Body of pancreas (tissue), 4 donors: Measurements from ENCODE around the gene ACBD6. TPM values are rescaled to one million over a fixed set of nuclear protein-coding genes. Genes with fewer than 3 reads are reported as not detected.

Source experiments
- ATAC-seq: fragments of 150-250 bp; one replicate; pipeline ENCODE4 v1.9.1; 2016
- DNase-seq, 4 donors: peaks; one replicate each; pipeline ENCODE4 v3.0.0-alpha.2; 2019
- H3K27ac ChIP-seq, 4 donors: fragments of 200-600 bp; sonication (generic); 1 replicate in 3 of 4; 2 replicates in 1 of 4; pipeline versions ENCODE4 v1.5.1 to v1.6.1; 2016 to 2019; ENCODE audit warnings: mild to moderate bottlenecking in 1 of 4, mixed read lengths in 1 of 4, moderate library complexity in 1 of 4
- H3K27me3 ChIP-seq, 2 donors: fragments of 200-600 bp; sonication (generic); one replicate each; pipeline ENCODE4 v1.6.0; 2016; ENCODE audit warnings: mild to moderate bottlenecking in 1 of 2
- H3K36me3 ChIP-seq, 2 donors: fragments of 200-600 bp; sonication (generic); replicated peaks in 1 of 2; 2 replicates each; pipeline ENCODE4 v1.5.1; 2016; ENCODE audit warnings: low read depth in 2 of 2; ENCODE audit not compliant: insufficient read depth in 1 of 2
- H3K4me1 ChIP-seq: fragments of 200-600 bp; sonication (generic); one replicate; pipeline ENCODE4 v1.6.0; 2016
- H3K4me3 ChIP-seq, 2 donors: fragments of 200-600 bp; sonication (generic); 1 replicate in 1 of 2; 2 replicates in 1 of 2; pipeline ENCODE4 v1.5.1; 2016 to 2019
- H3K9me3 ChIP-seq, 3 donors: fragments of 200-600 bp; sonication (generic); 1 replicate in 2 of 3; 2 replicates in 1 of 3; pipeline ENCODE4 v1.5.1; 2016
- CTCF ChIP-seq, 7 experiments: fragments of 450-650 bp in 4 of 7; fragments of 200-600 bp in 3 of 7; sonication (generic) in 3 of 7; IDR thresholded peaks; one replicate each; pipeline ENCODE4 v1.5.1; 2016 to 2019; ENCODE audit warnings: antibody characterized with exemption in 7 of 7
- POLR2A ChIP-seq, 3 donors: fragments of 450-650 bp; IDR thresholded peaks; one replicate each; pipeline ENCODE4 v1.6.1; 2016; ENCODE audit warnings: antibody characterized with exemption in 3 of 3, mild to moderate bottlenecking in 2 of 3
- WGBS, 2 donors: methylation state at CpG; one replicate each; pipeline ENCODE4 v1.1.5; 2017; 5-methylcytosine and 5-hydroxymethylcytosine counted together
- intact Hi-C: fragments of 100-400 bp; cut with DNase I; formaldehyde crosslinking; loops from one replicate; pipeline ENCODE4 v1.15.1; 2023
- total RNA-seq, 2 donors: library from RNA; depleted of rRNA; stranded (reverse); fragments of >200 nt; gene quantifications; one replicate each; pipeline ENCODE4 v1.1.0, GENCODE V29; 2016

The ACBD6 gene
- total RNA-seq, 2 donors from 2014 or later, result 37.4 to 49.4 TPM

GRCh38 chr1:180545991-180546390, 43.6 kb upstream of the ACBD6 start:
- Histone ChIP-seq H3K36me3 (no peaks in the 10 kb centered on the region), H3K27ac (no peak overlapping the region), H3K27me3 (no peaks in the 10 kb centered on the region), H3K9me3 (no peaks in the 10 kb centered on the region), H3K4me3 (no peak overlapping the region), H3K4me1 (peaks cover 7% of the 10 kb centered on the region)
- no peak for DNase-seq
- intact Hi-C loops, result no loop called here
- TF ChIP-seq CTCF (IDR thresholded peaks at IDR 0.05) (no peak), POLR2A (IDR thresholded peaks at IDR 0.05) (no peak)
- 84 to 94% methylated on average over 1 of the region's 1 CpG for WGBS, 2 donors
- ATAC-seq, result no peak

GRCh38 chr1:180544050-180544449, 41.7 kb upstream of the ACBD6 start:
- H3K36me3 ChIP-seq, result no peaks in the 10 kb centered on the region
- intact Hi-C loops, result no loop called here
- no peaks in the 10 kb centered on the region for H3K9me3 ChIP-seq
- no peak overlapping the region for H3K4me3 ChIP-seq
- no peak for ATAC-seq
- H3K4me1 ChIP-seq, result peaks cover 7% of the 10 kb centered on the region
- H3K27ac ChIP-seq, result no peak overlapping the region
- 30 to 38% methylated on average over 2 to 4 of the region's 4 CpGs for WGBS, 2 donors
- peak in 3 of 4 donors; percentile 15 to 41 (median 30) for DNase-seq
- no peaks in the 10 kb centered on the region for H3K27me3 ChIP-seq
- TF ChIP-seq POLR2A (IDR thresholded peaks at IDR 0.05) (no peak), CTCF (IDR thresholded peaks at IDR 0.05) (no peak)

GRCh38 chr1:180542838-180543145, 40.4 kb upstream of the ACBD6 start:
- no peak for DNase-seq
- Histone ChIP-seq H3K27ac (no peak overlapping the region), H3K27me3 (no peaks in the 10 kb centered on the region), H3K4me1 (peaks cover 7% of the 10 kb centered on the region), H3K36me3 (no peaks in the 10 kb centered on the region), H3K4me3 (no peak overlapping the region), H3K9me3 (no peaks in the 10 kb centered on the region)
- 66 to 72% methylated on average over 2 of the region's 2 CpGs for WGBS, 2 donors
- TF ChIP-seq CTCF (IDR thresholded peaks at IDR 0.05) (no peak), POLR2A (IDR thresholded peaks at IDR 0.05) (no peak)
- ATAC-seq, result no peak
- intact Hi-C loops, result no loop called here

GRCh38 chr1:180542113-180542837, 39.9 kb upstream of the ACBD6 start:
- Histone ChIP-seq H3K36me3 (no peaks in the 10 kb centered on the region), H3K9me3 (no peaks in the 10 kb centered on the region), H3K4me3 (no peak overlapping the region), H3K4me1 (peaks cover 7% of the 10 kb centered on the region), H3K27me3 (no peaks in the 10 kb centered on the region), H3K27ac (no peak overlapping the region)
- DNase-seq, result no peak
- WGBS, 2 donors, result 66 to 70% methylated on average over 9 of the region's 9 CpGs
- ATAC-seq, result no peak
- intact Hi-C loops, result no loop called here
- no peak for TF ChIP-seq POLR2A (IDR thresholded peaks at IDR 0.05)
- no peak for TF ChIP-seq CTCF (IDR thresholded peaks at IDR 0.05)
